CD4-positive, alpha-beta T cell treated with Interleukin-12 subunit alpha and Interleukin-12 subunit beta, for 1 hour (primary cell): Measurements from ENCODE around the gene CYP4A11.
"Not testable (repeated sequence)": the region's sequence is repeated elsewhere in the genome, so short reads cannot be mapped to it uniquely, and the experiment has no call there.

ENCODE experiments used
- DNase-seq: peaks from one replicate; pipeline ENCODE4 v3.0.0-alpha.2; 2020

Gene CYP4A11

GRCh38 chr1:46903481-46903880, 37.8 kb downstream of the CYP4A11 start:
- no peak for DNase-seq

- DNase-seq, result no peak
These were observed 40.9 kb downstream of the CYP4A11 start for GRCh38 chr1:46900401-46900800.

- not testable (repeated sequence) for DNase-seq
These were observed 59.6 kb downstream of the CYP4A11 start for GRCh38 chr1:46881656-46882055.
